SH-SY5Y (cell line): ENCODE results near the gene ALDH1A3.

ENCODE experiments used
- GATA2 ChIP-seq: IDR thresholded peaks from 2 replicates; pipeline ENCODE4 v1.6.1; 2011; ENCODE audit warnings: mild to moderate bottlenecking, low read depth, low read length
- GATA3 ChIP-seq: IDR thresholded peaks from 2 replicates; pipeline ENCODE4 v1.6.1; 2011; ENCODE audit warnings: low read depth, mild to moderate bottlenecking, low read length, moderate library complexity

GRCh38 chr15:100903168-100903554 lies 23.5 kb downstream of the ALDH1A3 start:
- TF ChIP-seq GATA2 (no peak), GATA3 (no peak)
